Esophagus muscularis mucosa (tissue), 4 donors: ENCODE data around the gene ADGRV1.

ENCODE experiments used
- CTCF ChIP-seq, 3 experiments: fragments of 200-600 bp in 2 of 3; fragments of 450-650 bp in 1 of 3; sonication (generic) in 2 of 3; IDR thresholded peaks; one replicate each; pipeline ENCODE4 v1.5.1; 2017 to 2019; ENCODE audit warnings: antibody characterized with exemption in 3 of 3, mild to moderate bottlenecking in 2 of 3, moderate library complexity in 1 of 3
- EP300 ChIP-seq: sonication (generic); formaldehyde crosslinking; IDR thresholded peaks from one replicate; pipeline ENCODE4 v1.6.1; 2017; ENCODE audit warnings: antibody characterized with exemption
- POLR2A ChIP-seq: fragments of 450-650 bp; IDR thresholded peaks from one replicate; pipeline ENCODE4 v1.6.1; 2017; ENCODE audit warnings: antibody characterized with exemption, moderate library complexity, mild to moderate bottlenecking, low read depth
- POLR2AphosphoS5 ChIP-seq, 2 donors: sonication (generic); formaldehyde crosslinking; IDR thresholded peaks; one replicate each; pipeline ENCODE4 v1.6.1; 2017; ENCODE audit warnings: antibody characterized with exemption in 2 of 2

GRCh38 chr5:90902651-90903386 is 344.2 kb downstream of the ADGRV1 start:
- no peak for TF ChIP-seq POLR2AphosphoS5 (IDR thresholded peaks at IDR 0.05)
- TF ChIP-seq POLR2A, result no peak
- no peak for TF ChIP-seq CTCF (IDR thresholded peaks at IDR 0.05)
- no peak for TF ChIP-seq EP300
